GM18951 (cell line): ENCODE data around the gene HIP1.
"Not testable (repeated sequence)": the region's sequence is repeated elsewhere in the genome, so short reads cannot be mapped to it uniquely, and the experiment has no call there.

Experiments
- POLR2A ChIP-seq: IDR thresholded peaks from 4 replicates; pipeline ENCODE4 v1.6.1; 2011; ENCODE audit warnings: mild to moderate bottlenecking; ENCODE audit not compliant: insufficient read length, insufficient read depth; ENCODE audit errors: extremely low read depth
- in situ Hi-C: fragments of 300-500 bp; cut with MboI; formaldehyde crosslinking; loops from one replicate; pipeline ENCODE4 v1.12.0; 2022; ENCODE audit warnings: low sequenced_read_pairs, mixed read lengths, inconsistent platforms; ENCODE audit not compliant: unreplicated experiment

HIP1 gene

DNA sequence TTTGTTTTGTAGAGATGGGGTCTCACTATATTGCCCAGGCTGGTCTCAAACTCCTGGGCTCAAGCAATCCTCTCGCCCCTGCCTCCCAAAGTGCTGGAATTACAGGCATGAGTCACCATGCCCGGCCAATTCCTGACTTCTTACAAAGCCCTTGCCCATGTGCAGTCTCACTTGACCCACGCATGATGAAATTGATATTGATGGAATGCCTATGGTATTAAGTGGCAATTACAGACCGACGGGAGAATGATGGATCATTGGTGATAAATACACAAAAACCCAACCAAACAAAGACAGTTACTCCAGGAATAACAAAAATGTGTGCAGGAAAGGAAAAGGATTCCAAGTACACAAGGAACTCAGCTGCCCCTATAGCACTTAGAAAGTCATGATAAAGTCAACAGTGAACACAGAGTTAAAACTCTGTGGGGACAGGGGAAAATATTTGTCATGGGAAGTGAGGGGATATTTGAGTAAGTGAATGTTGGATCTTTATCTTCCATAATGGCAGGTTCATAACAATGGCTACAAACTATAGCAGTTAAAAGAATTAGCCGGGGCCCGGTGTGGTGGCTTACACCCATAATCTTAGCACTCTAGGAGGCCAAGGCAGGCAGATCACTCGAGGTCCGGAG is 21.6 kb downstream of the HIP1 start:
- in situ Hi-C loops, result no loop called here
- TF ChIP-seq POLR2A, result no peak

DNA sequence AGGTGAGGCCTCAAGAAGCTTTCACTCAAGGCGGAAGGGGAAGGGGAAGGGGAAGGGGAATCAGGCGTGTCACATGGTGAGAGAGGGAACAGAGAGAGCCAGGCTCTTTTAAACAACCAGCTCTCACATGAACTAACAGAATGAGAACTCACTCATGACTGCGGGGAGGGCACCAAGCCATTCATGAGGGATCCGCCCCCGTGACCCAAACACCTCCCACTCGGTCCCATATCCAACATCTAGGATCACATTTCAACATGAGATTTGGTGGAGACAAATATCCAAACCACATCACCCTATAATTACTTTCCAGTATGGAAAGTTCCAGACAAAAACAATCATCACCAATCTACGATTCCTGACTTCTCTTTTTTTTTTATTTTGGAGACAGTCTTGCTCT is 22.9 kb downstream of the HIP1 start:
- TF ChIP-seq POLR2A, result no peak
- in situ Hi-C loops, result no loop called here

DNA sequence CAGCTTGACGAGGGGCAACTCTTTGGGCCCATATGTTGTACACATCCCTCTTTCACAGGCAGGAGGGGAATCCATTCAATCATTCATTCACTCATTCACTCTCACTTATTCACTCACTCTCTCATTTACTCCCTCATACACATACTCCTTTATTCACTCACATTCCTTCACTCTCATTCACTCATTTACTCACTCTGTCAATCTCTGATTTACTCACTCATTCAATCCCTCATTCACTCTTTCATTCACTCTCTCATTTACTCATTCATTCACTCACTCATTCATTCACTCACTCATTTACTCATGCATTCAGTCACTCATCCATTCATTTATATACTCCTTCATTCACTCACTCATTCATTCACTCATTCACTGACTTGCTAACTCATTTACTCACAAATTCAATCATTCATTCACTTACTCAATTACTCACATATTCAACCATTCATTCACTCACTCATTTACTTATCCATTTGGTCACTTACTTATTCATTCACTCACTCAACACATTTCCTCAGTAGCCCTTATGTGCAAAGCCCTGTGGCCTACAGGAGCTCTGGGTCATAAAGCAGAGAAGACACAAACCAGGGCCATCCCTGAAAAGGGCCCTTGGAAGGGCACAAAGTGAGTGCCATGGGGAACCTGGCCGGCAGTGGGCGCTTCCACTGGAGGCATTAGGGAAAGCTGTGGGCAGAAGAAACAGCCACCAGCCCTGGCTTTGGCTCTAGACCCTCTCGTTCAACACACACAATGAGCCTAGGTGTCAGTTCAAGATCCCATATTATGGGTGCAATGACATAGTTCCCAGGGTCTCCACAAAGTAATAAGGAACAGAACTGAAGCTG is 26.0 kb downstream of the HIP1 start:
- in situ Hi-C loops, result no loop called here
- no peak for TF ChIP-seq POLR2A

DNA sequence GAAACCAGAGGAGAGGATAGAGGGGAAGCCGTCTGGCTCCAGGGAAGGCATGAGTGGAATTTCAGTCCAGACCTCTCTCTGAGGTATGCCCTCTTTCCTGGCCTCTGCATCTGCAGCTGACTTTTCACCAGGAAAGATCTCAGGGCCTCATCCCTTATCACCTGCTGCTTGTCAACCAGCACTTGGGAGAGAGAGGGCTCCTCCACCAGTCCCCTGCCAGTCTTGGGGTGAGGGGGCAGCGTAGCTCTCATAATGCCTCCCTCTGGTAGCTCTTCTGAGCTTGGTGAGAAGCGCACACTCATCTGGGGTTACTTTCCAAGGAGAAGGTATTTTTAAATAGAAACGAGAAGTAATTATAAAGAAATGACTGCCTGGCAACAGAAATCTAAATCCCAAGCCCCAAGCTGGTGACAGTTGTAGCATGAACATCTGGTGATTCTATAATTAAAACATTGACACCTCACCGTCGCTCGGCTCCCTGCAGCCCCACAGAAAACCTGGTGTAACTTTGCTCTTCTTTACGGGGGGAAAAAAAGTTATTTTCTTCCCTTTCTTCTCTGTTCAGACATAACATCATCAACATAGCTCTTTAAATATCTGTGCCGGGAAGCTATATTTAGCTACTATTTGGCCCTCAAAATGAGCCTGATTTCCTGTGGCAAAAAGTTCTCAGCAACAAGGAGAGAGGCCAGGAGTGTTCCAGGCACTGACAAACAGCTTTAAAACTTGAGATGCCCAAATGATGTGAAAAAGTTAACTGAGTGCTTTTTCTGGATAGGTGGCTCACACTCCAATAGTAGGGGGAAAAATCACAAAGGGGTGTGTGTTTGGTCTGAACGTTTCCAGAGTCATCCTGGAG is 26.9 kb downstream of the HIP1 start:
- TF ChIP-seq POLR2A, result no peak
- in situ Hi-C loops, result no loop called here

DNA sequence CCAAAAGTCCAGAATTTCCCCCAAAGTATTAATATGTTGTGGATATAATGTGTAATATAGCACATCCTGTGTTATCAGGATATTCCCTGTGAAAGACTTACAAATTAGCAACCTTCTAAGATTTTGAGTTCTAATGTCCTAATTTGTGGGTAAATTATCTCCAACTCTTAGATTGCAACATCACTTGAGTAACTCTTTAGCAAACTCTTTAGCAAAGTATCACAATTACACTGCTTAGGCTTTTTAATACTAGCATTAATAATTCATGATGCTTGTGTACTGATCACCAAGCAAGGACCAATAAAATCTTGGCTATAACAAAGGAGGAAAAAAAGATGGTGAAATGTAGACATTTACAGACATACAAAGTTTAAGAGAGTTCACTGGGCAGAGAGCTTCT is 27.7 kb downstream of the HIP1 start:
- in situ Hi-C loops, result no loop called here
- no peak for TF ChIP-seq POLR2A

DNA sequence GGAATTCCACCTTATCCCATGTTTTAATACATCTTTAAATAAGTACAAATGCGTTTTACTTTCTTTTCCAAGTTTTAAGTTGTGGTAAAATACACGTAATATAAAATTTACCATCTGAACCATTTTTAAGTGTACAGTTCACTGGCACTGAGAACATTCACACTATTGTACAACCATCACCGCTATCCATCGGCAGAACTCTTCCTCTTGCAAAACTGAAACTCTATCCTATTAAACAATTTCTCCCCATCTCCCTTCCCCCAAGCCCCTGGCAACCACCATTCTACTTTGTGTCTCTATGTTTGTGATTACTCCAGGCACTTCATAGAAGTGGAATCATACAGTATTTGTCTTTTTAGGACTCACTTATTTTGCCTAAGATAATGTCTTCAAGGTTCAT is 33.8 kb downstream of the HIP1 start:
- in situ Hi-C loops, result no loop called here
- no peak for TF ChIP-seq POLR2A

DNA sequence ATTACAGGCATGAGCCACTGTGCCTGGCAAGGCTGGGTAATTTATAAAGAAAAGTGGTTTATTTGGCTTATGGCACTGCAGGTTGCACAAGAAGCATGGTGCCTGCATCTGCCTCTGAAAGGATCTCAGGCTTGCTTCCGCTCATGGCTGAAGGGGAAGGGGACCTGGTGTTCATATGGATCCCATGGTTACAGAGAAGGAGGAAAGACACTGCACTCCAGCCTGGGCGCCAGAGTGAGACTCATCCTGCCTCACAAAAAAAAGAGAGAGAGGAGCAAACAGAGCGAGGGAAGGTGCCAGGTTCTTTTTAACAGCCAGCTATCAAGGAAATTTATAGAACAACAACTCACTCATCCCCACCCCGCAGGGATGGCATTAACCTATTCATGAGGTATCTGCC is 36.2 kb downstream of the HIP1 start:
- no peak for TF ChIP-seq POLR2A
- in situ Hi-C loops, result no loop called here

DNA sequence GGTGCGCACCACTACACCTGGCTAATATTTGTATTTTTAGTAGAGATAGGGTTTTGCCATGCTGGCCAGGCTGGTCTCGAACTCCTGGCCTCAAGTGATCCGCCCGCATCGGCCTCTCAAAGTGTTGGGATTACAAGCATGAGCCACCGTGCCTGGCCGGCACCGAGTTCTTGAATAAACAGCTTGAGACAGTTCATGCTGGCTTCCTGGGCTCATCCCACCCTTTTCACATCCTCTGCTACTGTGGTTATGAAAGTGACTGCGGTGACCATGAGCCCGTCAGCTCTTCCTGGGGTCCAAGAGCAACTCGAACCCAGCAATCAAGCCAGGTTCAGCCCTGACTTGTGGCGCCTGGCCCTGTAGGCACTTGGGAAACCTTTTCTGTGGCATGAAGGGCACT is 38.7 kb downstream of the HIP1 start:
- in situ Hi-C loops, result no loop called here

DNA sequence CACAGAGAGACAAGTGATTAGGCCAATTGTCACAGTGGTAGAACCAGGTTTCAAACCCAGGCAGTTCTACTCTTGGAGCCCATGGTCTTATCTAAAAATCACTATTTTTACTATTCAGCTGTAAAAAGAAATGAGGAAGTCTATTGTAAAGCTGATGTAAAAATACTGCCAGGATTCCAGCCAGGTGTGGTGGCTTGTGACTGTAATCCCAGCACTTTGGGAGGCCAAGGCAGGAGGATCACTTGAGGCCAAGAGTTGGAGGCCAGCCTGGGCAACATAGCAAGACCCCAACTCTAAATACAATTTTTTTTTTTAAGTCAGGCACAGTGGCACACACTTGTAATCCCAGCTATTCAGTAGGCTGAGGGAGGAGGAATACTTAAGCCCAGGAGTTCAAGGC is 40.4 kb downstream of the HIP1 start:
- in situ Hi-C loops, result no loop called here
- no peak for TF ChIP-seq POLR2A

More for the DNA sequence above, 38.7 kb downstream of the HIP1 start:
- TF ChIP-seq POLR2A, result no peak

DNA sequence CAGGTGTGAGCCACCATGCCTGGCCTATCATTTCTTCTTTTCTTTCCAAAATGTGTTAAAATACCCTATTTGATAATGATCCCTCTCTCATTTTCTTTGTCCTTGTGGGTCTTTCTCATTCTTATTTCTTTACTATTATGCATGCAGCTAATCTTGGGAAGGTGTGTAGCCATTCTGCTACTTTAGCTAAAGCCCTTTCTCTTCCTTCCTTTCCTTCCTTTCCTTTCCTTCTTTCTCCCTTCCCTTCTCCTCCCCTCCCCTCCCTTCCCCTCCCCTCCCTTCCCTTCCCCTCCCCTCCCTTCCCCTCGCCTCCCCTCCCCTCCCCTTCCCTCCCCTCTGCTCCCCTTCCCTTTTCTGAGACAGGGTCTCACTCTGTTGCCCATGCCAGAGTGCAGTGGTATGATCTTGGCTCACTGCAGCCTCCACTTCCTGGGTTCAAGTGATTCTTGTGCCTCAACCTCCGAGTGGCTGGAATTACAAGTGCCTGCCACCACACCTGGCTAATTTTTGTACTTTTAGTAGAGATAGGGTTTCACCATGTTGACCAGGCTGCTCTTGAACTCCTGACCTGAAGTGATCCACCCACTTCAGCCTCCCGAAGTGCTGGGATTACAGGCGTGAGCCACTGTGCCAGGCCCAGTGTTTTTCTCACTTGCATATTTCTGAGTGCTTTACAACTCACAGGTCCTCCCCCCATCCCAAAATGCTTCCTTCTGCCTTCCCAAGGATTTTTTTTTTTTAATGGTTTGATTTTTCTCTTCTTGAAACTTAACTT is 42.3 kb downstream of the HIP1 start:
- no peak for TF ChIP-seq POLR2A
- in situ Hi-C loops, result no loop called here

DNA sequence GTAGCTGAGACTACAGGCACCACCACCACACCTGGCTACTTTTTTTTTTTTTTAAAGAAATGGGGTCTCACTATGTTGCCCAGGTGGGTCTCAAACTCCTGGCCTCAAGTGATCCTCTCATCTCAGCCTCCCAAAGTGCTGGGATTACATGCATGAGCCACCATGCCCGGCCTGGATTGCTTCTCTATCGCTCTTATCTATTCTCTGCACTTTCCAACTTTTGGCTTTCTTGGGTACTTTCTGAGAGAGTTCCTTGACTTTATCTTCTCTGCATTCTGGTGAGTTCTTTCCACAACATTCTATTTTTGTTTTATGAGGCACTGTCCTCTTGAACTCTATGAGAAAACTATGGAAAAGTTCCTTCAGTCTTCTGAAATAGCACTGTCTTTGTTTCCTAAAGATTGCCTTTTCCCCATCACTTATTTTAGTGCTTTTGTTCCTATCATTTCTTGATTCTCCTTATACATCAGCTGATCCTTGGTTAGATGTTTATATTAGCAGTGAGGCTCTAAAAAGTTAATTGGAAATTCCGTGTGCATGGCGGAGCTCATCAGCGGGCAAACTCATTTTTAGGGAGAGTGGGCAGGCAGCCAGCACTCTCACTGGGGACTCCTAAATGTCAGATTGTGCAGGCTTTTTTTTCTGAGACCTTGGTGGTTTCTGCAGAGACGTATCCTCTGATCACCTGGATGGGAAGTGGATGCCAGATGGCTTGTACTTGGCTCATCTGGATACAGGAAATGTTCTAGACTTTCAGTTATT is 43.9 kb downstream of the HIP1 start:
- no peak for TF ChIP-seq POLR2A
- in situ Hi-C loops, result no loop called here

DNA sequence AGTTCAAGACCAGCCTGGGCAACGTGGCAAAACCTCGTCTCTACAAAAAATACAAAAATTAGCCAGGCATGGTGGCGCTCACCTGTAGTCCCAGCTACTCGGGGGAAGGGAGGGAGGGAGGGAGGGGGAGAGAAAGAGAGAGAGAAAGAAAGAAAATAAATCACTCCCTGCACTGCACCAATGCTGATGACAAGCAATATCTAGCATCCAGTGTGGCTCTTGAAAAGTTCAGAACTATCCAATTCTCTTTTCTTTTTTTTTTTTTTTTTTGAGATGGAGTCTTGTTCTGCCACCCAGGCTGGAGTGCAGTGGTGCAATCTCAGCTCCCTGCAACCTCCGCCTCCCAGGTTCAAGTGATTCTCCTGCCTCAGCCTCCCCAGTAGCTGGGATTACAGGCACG is 45.1 kb downstream of the HIP1 start:
- in situ Hi-C loops, result not testable (repeated sequence)

DNA sequence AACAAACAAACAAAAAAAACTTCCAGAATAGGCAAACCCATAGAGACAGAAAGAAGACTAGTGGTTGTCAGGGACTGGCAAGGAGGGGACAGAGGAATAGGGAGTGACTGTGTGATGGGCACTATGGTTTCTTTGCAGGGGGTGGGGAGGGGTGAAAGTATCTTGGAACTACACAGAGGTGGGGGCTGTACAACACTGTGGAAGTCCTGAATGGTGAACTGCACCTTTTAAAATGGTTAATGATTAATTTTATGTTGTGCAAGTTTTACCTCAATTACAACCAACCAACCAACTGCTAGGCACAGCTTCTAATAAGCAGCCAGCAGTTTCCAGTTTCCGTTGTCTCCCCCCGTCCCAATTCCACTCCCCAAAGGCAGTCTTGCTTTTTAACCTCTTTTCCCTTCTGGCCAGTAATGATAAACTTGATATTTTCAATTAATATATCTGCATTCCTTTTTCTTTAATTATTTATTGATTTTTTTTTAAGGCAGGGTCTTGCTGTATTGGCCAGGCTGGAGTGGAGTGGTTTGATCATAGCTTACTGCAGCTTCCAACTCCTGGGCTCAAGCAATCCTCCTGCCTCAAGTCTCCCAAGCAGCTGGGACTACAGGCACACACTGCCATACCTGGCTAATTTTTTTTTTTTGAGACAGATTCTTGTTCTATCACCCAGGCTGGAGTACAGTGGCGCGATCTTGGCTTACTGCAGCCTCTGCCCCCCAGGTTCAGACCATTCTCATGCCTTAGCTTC is 46.8 kb downstream of the HIP1 start:
- no peak for TF ChIP-seq POLR2A
- in situ Hi-C loops, result no loop called here
